Spleen (tissue), 3 donors: ENCODE measurements around the gene INKA2.

ENCODE experiments used
- POLR2A ChIP-seq, 3 donors: fragments of 450-650 bp; IDR thresholded peaks; one replicate each; pipeline ENCODE4 v1.5.1; 2017; ENCODE audit warnings: antibody characterized with exemption in 3 of 3, mild to moderate bottlenecking in 1 of 3
- POLR2AphosphoS5 ChIP-seq, 3 donors: sonication (generic); formaldehyde crosslinking; IDR thresholded peaks; one replicate each; pipeline ENCODE4 v1.5.1; 2017; ENCODE audit warnings: antibody characterized with exemption in 3 of 3

DNA sequence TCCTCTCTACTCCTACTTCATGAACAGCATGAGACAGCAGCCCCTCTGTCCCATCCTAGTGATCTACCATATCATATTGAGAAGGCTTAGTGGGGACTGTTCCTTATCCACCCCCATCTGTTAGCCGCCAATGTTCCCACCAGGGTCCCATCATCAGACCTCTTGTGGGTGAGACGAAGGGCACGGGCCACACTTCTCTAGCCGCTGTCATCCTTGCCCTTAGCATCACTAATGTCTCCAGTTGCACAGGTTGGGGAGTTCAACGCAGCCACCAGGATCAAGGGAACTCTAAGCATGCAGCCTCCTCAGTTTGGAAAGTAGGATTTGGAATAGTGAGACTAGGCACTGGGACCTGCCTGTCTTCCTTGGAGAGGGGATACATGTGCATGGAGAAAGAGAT lies 20.1 kb downstream of the INKA2 start:
- no peak for TF ChIP-seq POLR2A (IDR thresholded peaks at IDR 0.05)
- peak in 1 of 3 donors; percentile 36 for TF ChIP-seq POLR2AphosphoS5 (IDR thresholded peaks at IDR 0.05)
